Measurements from ENCODE around the gene ARMH4.

GRCh38 chr14:58138031-58138713 is 13.8 kb downstream of the ARMH4 start:
- TF ChIP-seq CTCF (IDR thresholded peaks at IDR 0.05) (no peak), POLR2A (IDR thresholded peaks at IDR 0.05) (no peak)
